ENCODE results near the gene SLC26A6. TPM values are rescaled to one million over a fixed set of nuclear protein-coding genes. Genes with fewer than 3 reads are reported as not detected.
A peak's percentile ranks its signal among the peaks of the same experiment; 100 is the strongest.

SLC26A6 gene
- total and polyA plus RNA-seq, 2 of the 13 experiments (the other 11 are each of a cell fraction or from before 2014, with no cell fraction given), result 40.7 to 184 TPM

DNA sequence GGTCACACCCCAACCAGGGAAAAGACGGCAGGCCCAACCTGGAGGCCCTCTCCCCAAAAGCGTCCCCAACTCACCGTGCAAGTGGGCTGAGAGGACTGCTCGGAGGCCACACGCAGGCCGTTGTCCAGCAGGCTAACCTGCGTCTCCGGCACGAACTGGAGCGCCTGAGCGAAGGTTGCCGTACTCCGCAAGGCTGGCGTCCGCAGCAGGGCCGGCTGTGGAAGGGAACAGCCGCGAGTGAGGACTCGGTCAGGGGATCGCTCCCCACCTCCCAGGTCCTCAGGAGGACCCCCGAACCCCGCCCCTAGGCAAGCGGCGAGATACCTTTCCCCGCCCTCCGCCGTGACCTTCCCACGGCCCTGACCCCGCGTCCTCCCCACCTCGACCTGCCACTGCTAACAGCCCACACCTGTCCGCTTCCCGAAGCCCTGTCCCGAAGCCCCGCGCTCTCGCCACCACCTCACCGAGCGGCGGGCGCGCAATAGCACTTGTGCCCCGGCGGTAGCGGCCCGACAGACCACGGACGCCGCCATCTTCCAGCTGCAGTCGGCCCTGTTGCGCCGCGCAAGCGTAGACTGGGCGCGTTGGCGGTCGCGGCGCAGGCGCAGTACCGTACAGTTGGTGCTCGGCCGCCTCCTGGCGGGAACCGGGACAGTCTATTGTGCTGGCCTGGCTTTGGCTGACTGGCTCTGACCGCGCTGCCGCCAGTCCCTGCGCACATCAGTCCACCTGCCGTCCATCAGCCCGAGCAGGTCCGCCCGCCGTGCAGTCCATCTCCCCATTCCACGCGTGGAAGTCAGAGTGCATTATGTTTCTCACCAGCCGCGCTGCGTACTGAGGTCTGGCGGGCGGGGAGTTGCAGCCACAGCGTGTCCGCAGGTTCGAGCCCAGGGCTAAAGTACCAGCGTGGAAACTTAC lies 25.9 kb downstream of the SLC26A6 start, which contains the start of gene UQCRC1 (continued):
- TF ChIP-seq ZBTB26 (CRISPR knock-in tag; IDR thresholded peaks at IDR 0.05; ENCODE audit: borderline replicate concordance) (no peak; the same call in 1 of the 2 replicates), MLXIP (CRISPR knock-in tag; IDR thresholded peaks at IDR 0.05; ENCODE audit: borderline replicate concordance) (no peak), ZNF143 (CRISPR knock-in tag; IDR thresholded peaks at IDR 0.05) (no peak), ZNF768 (CRISPR knock-in tag; IDR thresholded peaks at IDR 0.05) (peak; percentile 64; the same call in 1 of the 2 replicates), SIX1 (CRISPR knock-in tag; IDR thresholded peaks at IDR 0.05; ENCODE audit: borderline replicate concordance) (no peak), NFE2L1 (CRISPR knock-in tag; IDR thresholded peaks at IDR 0.05; ENCODE audit: borderline replicate concordance) (no peak), MEF2D (CRISPR knock-in tag; IDR thresholded peaks at IDR 0.05) (peak; percentile 85), ZNF253 (CRISPR knock-in tag; IDR thresholded peaks at IDR 0.05; ENCODE audit: borderline replicate concordance) (0 out of 2 replicates have a peak, but pooled peaks have one; percentile 38), ETV5 (CRISPR knock-in tag; IDR thresholded peaks at IDR 0.05; ENCODE audit: borderline replicate concordance) (peak; percentile 13; the same call in 1 of the 2 replicates), ZFAT (CRISPR knock-in tag; conservative IDR thresholded peaks at IDR 0.05) (no peak), ATF1 (CRISPR knock-in tag; IDR thresholded peaks at IDR 0.05) (no peak), ZNF350 (CRISPR knock-in tag; IDR thresholded peaks at IDR 0.05; ENCODE audit: borderline replicate concordance, low read depth) (peak; percentile 87), XBP1 (CRISPR knock-in tag; IDR thresholded peaks at IDR 0.05) (no peak), ZNF136 (CRISPR knock-in tag; IDR thresholded peaks at IDR 0.05; ENCODE audit: low read depth) (0 out of 2 replicates have a peak, but pooled peaks have one; percentile 39), SYNCRIP (IDR thresholded peaks at IDR 0.05; ENCODE audit: insufficient read depth, low read depth, low read length) (no peak), PLRG1 (conservative IDR thresholded peaks at IDR 0.05) (no peak), RXRA (CRISPR knock-in tag; IDR thresholded peaks at IDR 0.05) (peak; percentile 71), MEIS2 (CRISPR knock-in tag; IDR thresholded peaks at IDR 0.05) (no peak; the same call in 1 of the 2 replicates), GATAD2A (CRISPR knock-in tag; IDR thresholded peaks at IDR 0.05) (no peak), ATF5 (CRISPR knock-in tag; IDR thresholded peaks at IDR 0.05; ENCODE audit: low read depth) (no peak)
- TF ChIP-seq, protein P1, sequence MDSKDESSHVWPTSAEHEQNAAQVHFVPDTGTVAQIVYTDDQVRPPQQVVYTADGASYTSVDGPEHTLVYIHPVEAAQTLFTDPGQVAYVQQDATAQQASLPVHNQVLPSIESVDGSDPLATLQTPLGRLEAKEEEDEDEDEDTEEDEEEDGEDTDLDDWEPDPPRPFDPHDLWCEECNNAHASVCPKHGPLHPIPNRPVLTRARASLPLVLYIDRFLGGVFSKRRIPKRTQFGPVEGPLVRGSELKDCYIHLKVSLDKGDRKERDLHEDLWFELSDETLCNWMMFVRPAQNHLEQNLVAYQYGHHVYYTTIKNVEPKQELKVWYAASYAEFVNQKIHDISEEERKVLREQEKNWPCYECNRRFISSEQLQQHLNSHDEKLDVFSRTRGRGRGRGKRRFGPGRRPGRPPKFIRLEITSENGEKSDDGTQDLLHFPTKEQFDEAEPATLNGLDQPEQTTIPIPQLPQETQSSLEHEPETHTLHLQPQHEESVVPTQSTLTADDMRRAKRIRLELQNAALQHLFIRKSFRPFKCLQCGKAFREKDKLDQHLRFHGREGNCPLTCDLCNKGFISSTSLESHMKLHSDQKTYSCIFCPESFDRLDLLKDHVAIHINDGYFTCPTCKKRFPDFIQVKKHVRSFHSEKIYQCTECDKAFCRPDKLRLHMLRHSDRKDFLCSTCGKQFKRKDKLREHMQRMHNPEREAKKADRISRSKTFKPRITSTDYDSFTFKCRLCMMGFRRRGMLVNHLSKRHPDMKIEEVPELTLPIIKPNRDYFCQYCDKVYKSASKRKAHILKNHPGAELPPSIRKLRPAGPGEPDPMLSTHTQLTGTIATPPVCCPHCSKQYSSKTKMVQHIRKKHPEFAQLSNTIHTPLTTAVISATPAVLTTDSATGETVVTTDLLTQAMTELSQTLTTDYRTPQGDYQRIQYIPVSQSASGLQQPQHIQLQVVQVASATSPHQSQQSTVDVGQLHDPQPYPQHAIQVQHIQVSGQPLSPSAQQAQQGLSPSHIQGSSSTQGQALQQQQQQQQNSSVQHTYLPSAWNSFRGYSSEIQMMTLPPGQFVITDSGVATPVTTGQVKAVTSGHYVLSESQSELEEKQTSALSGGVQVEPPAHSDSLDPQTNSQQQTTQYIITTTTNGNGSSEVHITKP (CRISPR knock-in tag; IDR thresholded peaks at IDR 0.05; ENCODE audit: low read depth), result peak; percentile 18

All from HepG2 (cell line).